ENCODE data around the gene ALK. TPM values are rescaled to one million over a fixed set of nuclear protein-coding genes. Genes with fewer than 3 reads are reported as not detected.

The ALK gene
- total and polyA plus RNA-seq, 2 experiments from 2014 or later, result 0.35 TPM; not detected in 1

GRCh38 chr2:29426354-29426753 is 495.0 kb downstream of the ALK start:
- Mint-ChIP-seq H3K4me1 (peaks cover 4% of the 10 kb centered on the region; the same call in 2 of the 3 replicates), H3K27ac (no peak overlapping the region), H3K9me3 (no peaks in the 10 kb centered on the region), H3K27me3 (ENCODE audit: insufficient read depth, low read depth, poor library complexity) (peaks cover 4% of the 10 kb centered on the region), H3K4me3 (no peak overlapping the region), H3K36me3 (ENCODE audit: low read depth) (no peaks in the 10 kb centered on the region)
- Histone ChIP-seq H3K9me2 (ENCODE audit: insufficient read depth) (no peaks in the 10 kb centered on the region), H3K4me3 (no peak overlapping the region), H2AFZ (no peak overlapping the region), H3K4me2 (no peak overlapping the region), H3K4me1 (ENCODE audit: insufficient read depth) (no peaks in the 10 kb centered on the region), H3F3A (replicated peaks; ENCODE audit: low read depth) (no peaks in the 10 kb centered on the region), H3K27me3 (ENCODE audit: insufficient read depth) (no peaks in the 10 kb centered on the region), H3K36me3 (ENCODE audit: insufficient read depth) (no peaks in the 10 kb centered on the region), H3K79me2 (replicated peaks; ENCODE audit: insufficient read depth) (no peaks in the 10 kb centered on the region), H4K20me1 (replicated peaks; ENCODE audit: insufficient read depth) (no peaks in the 10 kb centered on the region), H3K27ac (ENCODE audit: low read depth) (no peak overlapping the region)
- TF ChIP-seq EZH2phosphoT487 (IDR thresholded peaks at IDR 0.05; ENCODE audit: unreplicated experiment), result no peak
- no peak for TF ChIP-seq ZNF462 (CRISPR knock-in tag; IDR thresholded peaks at IDR 0.05)
- TF ChIP-seq CREB1 (CRISPR knock-in tag; IDR thresholded peaks at IDR 0.05; ENCODE audit: low read depth), result no peak
- no peak for TF ChIP-seq JUNB (IDR thresholded peaks at IDR 0.05; ENCODE audit: unreplicated experiment)
- TF ChIP-seq NANOG (IDR thresholded peaks at IDR 0.05; ENCODE audit: borderline replicate concordance), result no peak
- TF ChIP-seq REST (IDR thresholded peaks at IDR 0.05; ENCODE audit: unreplicated experiment), result no peak
- no peak for TF ChIP-seq ETS1 (IDR thresholded peaks at IDR 0.05)
- TF ChIP-seq STAT1 (IDR thresholded peaks at IDR 0.05; ENCODE audit: unreplicated experiment), result no peak
- no peak for TF ChIP-seq POLR2AphosphoS5 (IDR thresholded peaks at IDR 0.05; ENCODE audit: low read depth)
- no peak for TF ChIP-seq ZNF331 (CRISPR knock-in tag; IDR thresholded peaks at IDR 0.05; ENCODE audit: low read depth)
- TF ChIP-seq EZH2 (IDR thresholded peaks at IDR 0.05; ENCODE audit: low read depth, unreplicated experiment), result no peak
- no peak for TF ChIP-seq CTCF (conservative IDR thresholded peaks at IDR 0.05; ENCODE audit: low read depth in 2 of 2)
- TF ChIP-seq ZNF114 (CRISPR knock-in tag; IDR thresholded peaks at IDR 0.05), result no peak
- DNase-seq (ENCODE audit: low spot score), result no peak
- ATAC-seq, result no peak
